ENCODE measurements around the gene RPL9.

Gene RPL9

GRCh38 chr4:39480902-39481695, 22.4 kb upstream of the RPL9 start:
- DNase-seq (ENCODE audit: low spot score) = no peak
- H3K27ac ChIP-seq = no peak overlapping the region
- no peak for TF ChIP-seq CTCF (conservative IDR thresholded peaks at IDR 0.05; ENCODE audit: low read depth)
- ChIA-PET CTCF (interaction anchor here (0.6 kb wide), 1 partner anchor 15 kb away, joined by 4 read pairs; no protein-coding TSS in a partner anchor), POLR2A (ENCODE audit: low non-redundant PET) (no interaction called here)

GRCh38 chr4:39480251-39480650, 21.5 kb upstream of the RPL9 start:
- ChIA-PET CTCF (interaction anchor here (0.5 to 0.7 kb wide), 3 partner anchors 16 to 152 kb away, joined by 3 to 4 read pairs (median 3); no protein-coding TSS in a partner anchor), POLR2A (ENCODE audit: low non-redundant PET) (no interaction called here)
- DNase-seq (ENCODE audit: low spot score) = no peak
- no peak for TF ChIP-seq CTCF (conservative IDR thresholded peaks at IDR 0.05; ENCODE audit: low read depth)
- no peak overlapping the region for H3K27ac ChIP-seq

GRCh38 chr4:39476187-39476895, 17.6 kb upstream of the RPL9 start:
- DNase-seq (ENCODE audit: low spot score) = no peak
- ChIA-PET POLR2A (ENCODE audit: low non-redundant PET) (no interaction called here), CTCF (no interaction called here)
- TF ChIP-seq CTCF (conservative IDR thresholded peaks at IDR 0.05; ENCODE audit: low read depth) = no peak
- no peak overlapping the region for H3K27ac ChIP-seq

- CTCF ChIA-PET = no interaction called here
- POLR2A ChIA-PET (ENCODE audit: low non-redundant PET) = no interaction called here
Observed at GRCh38 chr4:39472396-39472795, 13.7 kb upstream of the RPL9 start.

GRCh38 chr4:39470402-39470801, 11.7 kb upstream of the RPL9 start:
- TF ChIP-seq CTCF (conservative IDR thresholded peaks at IDR 0.05; ENCODE audit: low read depth) = no peak
- ChIA-PET POLR2A (ENCODE audit: low non-redundant PET) (no interaction called here), CTCF (interaction anchor here (0.5 to 0.6 kb wide), 2 partner anchors 10 to 366 kb away, joined by 3 to 4 read pairs; no protein-coding TSS in a partner anchor)
- DNase-seq (ENCODE audit: low spot score) = no peak
- H3K27ac ChIP-seq = no peak overlapping the region

More at GRCh38 chr4:39472396-39472795, 13.7 kb upstream of the RPL9 start:
- no peak for TF ChIP-seq CTCF (conservative IDR thresholded peaks at IDR 0.05; ENCODE audit: low read depth)
- no peak for DNase-seq (ENCODE audit: low spot score)
- no peak overlapping the region for H3K27ac ChIP-seq

GRCh38 chr4:39469429-39470077, 10.8 kb upstream of the RPL9 start:
- no peak overlapping the region for H3K27ac ChIP-seq
- POLR2A ChIA-PET (ENCODE audit: low non-redundant PET) = no interaction called here
- TF ChIP-seq CTCF (conservative IDR thresholded peaks at IDR 0.05; ENCODE audit: low read depth) = peak; percentile 89
- CTCF ChIA-PET = interaction anchor here (0.6 to 1.3 kb wide), 19 partner anchors 8 to 1452 kb away, joined by 3 to 9 read pairs (median 3); partner anchors contain the start of genes SMIM14 and UGDH
- DNase-seq (ENCODE audit: low spot score) = peak; percentile 57

Data from RWPE1 (cell line).